Mesendoderm (in vitro differentiated cells): ENCODE measurements around the gene MOB1A.

ENCODE experiments used
- DNase-seq: peaks from one replicate; pipeline ENCODE4 v3.0.0; 2013
- H2AK5ac ChIP-seq: 2 replicates; pipeline ENCODE4 v1.6.1; 2013; ENCODE audit warnings: low read length, inconsistent platforms
- H2BK120ac ChIP-seq: 2 replicates; pipeline ENCODE4 v1.6.1; 2013; ENCODE audit warnings: low read depth, mild to moderate bottlenecking, low read length, moderate library complexity, mixed read lengths
- H2BK15ac ChIP-seq: replicated peaks from 2 replicates; pipeline ENCODE4 v1.6.1; 2013; ENCODE audit warnings: low read depth, mild to moderate bottlenecking, moderate library complexity
- H2BK5ac ChIP-seq: 2 replicates; pipeline ENCODE4 v1.6.1; 2013; ENCODE audit warnings: low read length, inconsistent platforms
- H3K18ac ChIP-seq: 2 replicates; pipeline ENCODE4 v1.6.1; 2013; ENCODE audit warnings: mild to moderate bottlenecking, low read length, mixed read lengths
- H3K23ac ChIP-seq: one replicate; pipeline ENCODE4 v1.6.1; 2013; ENCODE audit warnings: low read length
- H3K27ac ChIP-seq: 2 replicates; pipeline ENCODE4 v1.5.1; 2013; ENCODE audit warnings: low read depth, mild to moderate bottlenecking, inconsistent platforms, low read length, moderate library complexity
- H3K27me3 ChIP-seq: 2 replicates; pipeline ENCODE4 v1.6.1; 2013; ENCODE audit warnings: low read length, control low read depth, mild to moderate bottlenecking, inconsistent platforms; ENCODE audit not compliant: insufficient read depth, poor library complexity
- H3K36me3 ChIP-seq: 2 replicates; pipeline ENCODE4 v1.6.1; 2013; ENCODE audit warnings: low read length, inconsistent platforms; ENCODE audit not compliant: control insufficient read depth, insufficient read depth
- H3K4ac ChIP-seq: one replicate; pipeline ENCODE4 v1.6.1; 2013; ENCODE audit warnings: low read depth, mild to moderate bottlenecking, low read length, moderate library complexity
- H3K4me1 ChIP-seq: 2 replicates; pipeline ENCODE4 v1.6.1; 2013; ENCODE audit warnings: low read depth, low read length, inconsistent platforms; ENCODE audit not compliant: control insufficient read depth
- H3K4me2 ChIP-seq: 2 replicates; pipeline ENCODE4 v1.6.1; 2013; ENCODE audit warnings: low read length
- H3K4me3 ChIP-seq: 2 replicates; pipeline ENCODE4 v1.5.1; 2013; ENCODE audit warnings: mild to moderate bottlenecking, low read length
- H3K56ac ChIP-seq: one replicate; pipeline ENCODE4 v1.6.1; 2013; ENCODE audit warnings: low read length
- H3K79me1 ChIP-seq: 2 replicates; pipeline ENCODE4 v1.6.1; 2013; ENCODE audit warnings: low read length, inconsistent platforms
- H3K79me2 ChIP-seq: 2 replicates; pipeline ENCODE4 v1.6.1; 2013; ENCODE audit warnings: mild to moderate bottlenecking, low read length; ENCODE audit not compliant: control insufficient read depth, insufficient read depth
- H3K9ac ChIP-seq: 2 replicates; pipeline ENCODE4 v1.6.1; 2013; ENCODE audit warnings: low read length, inconsistent platforms
- H4K5ac ChIP-seq: one replicate; pipeline ENCODE4 v1.6.1; 2013; ENCODE audit warnings: low read length
- H4K8ac ChIP-seq: one replicate; pipeline ENCODE4 v1.6.1; 2013; ENCODE audit warnings: low read depth, mild to moderate bottlenecking, control low read depth, low read length, moderate library complexity
- WGBS: extraction: QIAGEN DNeasy Blood & Tissue Kit; methylation state at CpG from one replicate; pipeline ENCODE4 v1.1.7; 2013; ENCODE audit warnings: low lambda C conversion rate, missing lambda C conversion rate; ENCODE audit not compliant: insufficient coverage; ENCODE audit errors: extremely low coverage; 5-methylcytosine and 5-hydroxymethylcytosine counted together

The MOB1A gene

DNA sequence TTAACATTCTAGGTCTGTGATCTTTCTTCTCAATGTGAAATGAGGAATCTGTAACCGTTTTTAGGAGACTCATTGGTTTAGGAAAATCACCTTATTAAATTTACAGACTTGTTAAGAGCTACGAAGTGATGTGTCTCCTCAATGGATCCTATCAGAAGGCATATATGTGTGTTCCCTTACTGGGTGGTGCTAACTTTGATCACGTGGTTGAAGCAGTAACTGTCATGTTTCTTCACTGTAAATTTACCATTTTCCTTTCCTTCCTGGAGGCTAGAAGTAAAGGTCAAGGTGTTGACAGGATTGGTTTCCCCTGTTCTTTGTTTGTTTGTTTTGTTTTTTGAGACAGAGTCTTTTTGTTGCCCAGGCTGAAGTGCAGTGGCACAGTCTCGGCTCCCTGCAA is 18.4 kb upstream of the MOB1A start:
- no peak overlapping the region for H3K18ac ChIP-seq
- no peak overlapping the region for H2BK5ac ChIP-seq
- no peaks in the 10 kb centered on the region for H3K27me3 ChIP-seq
- no peak for DNase-seq
- peaks cover 31% of the 10 kb centered on the region for H3K79me2 ChIP-seq
- H3K79me1 ChIP-seq: no peaks in the 10 kb centered on the region
- H3K27ac ChIP-seq: no peak overlapping the region
- H3K4me3 ChIP-seq: no peak overlapping the region
- H2BK15ac ChIP-seq: no peak overlapping the region
- no peaks in the 10 kb centered on the region for H3K36me3 ChIP-seq
- H2BK120ac ChIP-seq: no peak overlapping the region
- no peak overlapping the region for H3K56ac ChIP-seq
- peaks cover 2% of the 10 kb centered on the region for H3K4me1 ChIP-seq
- H3K4me2 ChIP-seq: no peak overlapping the region
- no CpG with 5 or more reads among the region's 4 CpGs for WGBS
- no peak overlapping the region for H4K5ac ChIP-seq
- H2AK5ac ChIP-seq: no peak overlapping the region
- no peak overlapping the region for H3K4ac ChIP-seq
- H3K23ac ChIP-seq: no peak overlapping the region
- H4K8ac ChIP-seq: no peak overlapping the region
- H3K9ac ChIP-seq: no peak overlapping the region

DNA sequence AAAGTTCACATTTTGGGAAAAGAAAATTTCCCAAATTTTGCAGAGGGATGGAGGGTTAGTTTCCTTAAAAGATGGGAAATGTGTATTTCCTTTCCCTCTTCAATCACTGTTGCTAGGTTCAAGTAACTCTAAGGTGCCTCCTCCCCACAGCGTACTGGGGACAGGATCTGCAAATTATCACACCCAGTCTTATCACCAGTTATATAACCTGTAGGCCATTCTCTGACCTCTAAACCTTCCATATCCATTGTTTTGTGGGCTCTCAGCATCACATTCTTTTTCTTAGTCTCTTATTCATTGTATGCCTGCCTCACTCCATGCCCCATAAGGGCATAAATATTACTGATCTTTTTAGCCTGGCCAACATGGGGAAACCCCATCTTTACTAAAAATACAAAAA is 16.1 kb upstream of the MOB1A start:
- H3K4me3 ChIP-seq: no peak overlapping the region
- H3K18ac ChIP-seq: no peak overlapping the region
- no CpG with 5 or more reads among the region's 1 CpG for WGBS
- no peak overlapping the region for H2BK15ac ChIP-seq
- H2AK5ac ChIP-seq: no peak overlapping the region
- no peak overlapping the region for H4K5ac ChIP-seq
- H3K27ac ChIP-seq: no peak overlapping the region
- no peak overlapping the region for H3K56ac ChIP-seq
- no peak for DNase-seq
- H2BK120ac ChIP-seq: no peak overlapping the region
- H3K27me3 ChIP-seq: no peaks in the 10 kb centered on the region
- H3K4ac ChIP-seq: no peak overlapping the region
- no peaks in the 10 kb centered on the region for H3K4me1 ChIP-seq
- no peak overlapping the region for H2BK5ac ChIP-seq
- H3K79me1 ChIP-seq: no peaks in the 10 kb centered on the region
- no peak overlapping the region for H3K9ac ChIP-seq
- no peaks in the 10 kb centered on the region for H3K36me3 ChIP-seq
- H4K8ac ChIP-seq: peak overlapping the region; percentile 31
- peaks cover 13% of the 10 kb centered on the region for H3K79me2 ChIP-seq
- no peak overlapping the region for H3K23ac ChIP-seq
- H3K4me2 ChIP-seq: no peak overlapping the region

DNA sequence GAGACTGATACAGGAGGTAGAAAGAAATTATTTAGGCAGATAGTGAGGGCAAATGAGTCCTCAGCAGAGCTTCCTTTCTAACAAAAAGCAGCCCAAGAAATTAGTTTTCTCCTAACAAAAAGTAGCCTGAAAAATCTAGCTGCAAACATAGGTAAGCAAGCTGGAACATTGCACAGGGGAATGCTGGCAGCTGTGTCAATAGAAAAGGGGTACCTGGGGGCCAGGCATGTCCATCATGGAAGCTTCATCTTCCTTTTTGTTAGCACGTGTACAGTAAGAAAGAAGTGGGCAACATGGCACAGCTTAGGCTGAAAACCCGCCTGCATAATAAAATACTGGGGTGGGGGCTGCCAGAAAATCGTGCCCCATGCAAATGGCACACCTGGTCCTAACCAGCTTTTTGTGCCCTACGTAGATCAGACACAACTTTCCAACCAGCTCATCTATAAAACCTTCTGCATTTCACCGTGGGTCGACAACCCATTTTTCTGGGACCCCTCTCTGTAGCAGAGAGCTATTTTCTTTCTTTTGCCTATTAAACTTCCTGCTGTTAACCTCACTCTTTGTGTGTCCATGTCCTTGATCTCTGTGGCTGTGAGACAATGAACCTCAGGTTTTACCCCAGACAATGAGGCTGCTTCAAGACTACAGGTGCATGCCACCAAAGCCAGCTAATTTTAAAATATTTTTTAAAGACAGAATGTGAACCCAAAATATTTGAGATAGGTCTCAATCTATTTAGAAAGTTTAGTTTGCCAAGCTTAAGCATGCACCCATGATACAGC is 13.1 kb upstream of the MOB1A start:
- H2AK5ac ChIP-seq: no peak overlapping the region
- H2BK15ac ChIP-seq: no peak overlapping the region
- peaks cover 2% of the 10 kb centered on the region for H3K4me1 ChIP-seq
- H3K23ac ChIP-seq: no peak overlapping the region
- no peak overlapping the region for H4K8ac ChIP-seq
- no peak overlapping the region for H2BK5ac ChIP-seq
- peak overlapping the region; percentile 20 for H3K4ac ChIP-seq
- no CpG with 5 or more reads among the region's 6 CpGs for WGBS
- H2BK120ac ChIP-seq: no peak overlapping the region
- H3K56ac ChIP-seq: peak overlapping the region; percentile 10
- no peak overlapping the region for H3K4me2 ChIP-seq
- peak overlapping the region; percentile 18 for H3K18ac ChIP-seq
- H3K27me3 ChIP-seq: no peaks in the 10 kb centered on the region
- no peaks in the 10 kb centered on the region for H3K36me3 ChIP-seq
- H3K27ac ChIP-seq: no peak overlapping the region
- DNase-seq: no peak
- H3K4me3 ChIP-seq: no peak overlapping the region
- no peaks in the 10 kb centered on the region for H3K79me2 ChIP-seq
- no peak overlapping the region for H3K9ac ChIP-seq
- H4K5ac ChIP-seq: no peak overlapping the region
- H3K79me1 ChIP-seq: no peaks in the 10 kb centered on the region

DNA sequence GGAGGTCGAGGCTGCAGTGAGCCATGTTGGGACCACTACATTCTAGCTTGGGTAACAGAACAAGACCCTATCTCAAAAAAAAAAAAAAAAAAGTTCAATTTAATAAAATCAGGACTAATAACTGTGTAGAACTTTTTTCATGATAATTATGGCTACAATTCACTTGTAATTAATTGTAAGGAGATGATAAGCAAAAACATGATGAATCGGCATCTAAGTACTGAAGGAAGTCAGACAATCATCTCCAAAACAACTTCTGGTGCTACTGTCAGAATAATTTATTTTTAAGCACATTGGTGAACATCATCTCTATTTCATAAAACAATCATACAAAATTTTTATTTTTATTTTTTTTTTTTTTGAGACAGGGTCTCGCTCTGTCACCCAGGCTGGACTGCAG is 10.0 kb upstream of the MOB1A start:
- Histone ChIP-seq H3K18ac (no peak overlapping the region), H3K79me2 (no peaks in the 10 kb centered on the region), H2AK5ac (no peak overlapping the region), H3K9ac (no peak overlapping the region), H2BK15ac (no peak overlapping the region), H3K4me3 (no peak overlapping the region), H3K27me3 (no peaks in the 10 kb centered on the region), H2BK5ac (no peak overlapping the region), H2BK120ac (no peak overlapping the region), H3K4me1 (peaks cover 2% of the 10 kb centered on the region), H3K4ac (no peak overlapping the region), H3K79me1 (no peaks in the 10 kb centered on the region), H3K56ac (no peak overlapping the region), H3K36me3 (no peaks in the 10 kb centered on the region), H4K5ac (no peak overlapping the region), H3K4me2 (no peak overlapping the region), H3K27ac (no peak overlapping the region), H3K23ac (no peak overlapping the region), H4K8ac (no peak overlapping the region)
- WGBS: no CpG with 5 or more reads among the region's 3 CpGs
- DNase-seq: no peak

DNA sequence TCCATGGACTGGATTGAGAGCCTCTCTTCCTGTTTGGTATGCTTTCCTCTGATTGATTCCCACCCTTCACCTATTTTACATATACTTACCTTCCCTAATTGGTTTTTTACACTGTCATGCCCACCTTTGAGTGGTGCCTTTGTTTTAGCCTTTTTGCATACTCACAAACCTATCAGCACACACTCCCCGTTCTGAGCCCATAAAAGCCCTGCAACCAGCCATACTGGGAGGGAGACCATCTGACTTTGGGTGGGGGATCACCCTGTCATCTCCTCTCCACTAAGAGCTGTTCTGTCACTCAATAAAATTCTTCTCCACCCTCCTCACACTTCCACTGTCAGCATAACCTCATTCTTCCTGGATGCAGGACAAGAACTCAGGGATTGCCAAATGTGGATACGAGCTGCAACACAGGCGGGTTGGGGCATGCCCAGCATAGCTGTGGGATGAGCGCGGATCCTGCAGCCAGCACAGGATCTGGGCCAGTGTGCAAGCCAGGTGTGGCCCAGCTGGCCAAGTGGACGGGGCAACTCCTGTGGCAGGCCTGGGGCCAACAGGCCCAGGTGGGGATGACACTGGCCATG is 9.4 kb upstream of the MOB1A start:
- Histone ChIP-seq H3K27me3 (no peaks in the 10 kb centered on the region), H3K27ac (no peak overlapping the region), H3K4me2 (no peak overlapping the region), H3K79me2 (no peaks in the 10 kb centered on the region), H3K79me1 (no peaks in the 10 kb centered on the region), H3K36me3 (no peaks in the 10 kb centered on the region), H4K5ac (no peak overlapping the region), H2BK15ac (no peak overlapping the region), H3K4me3 (no peak overlapping the region), H2BK120ac (no peak overlapping the region), H3K18ac (no peak overlapping the region), H4K8ac (no peak overlapping the region), H3K23ac (no peak overlapping the region), H3K4me1 (peaks cover 2% of the 10 kb centered on the region), H3K4ac (no peak overlapping the region), H3K9ac (no peak overlapping the region), H2BK5ac (no peak overlapping the region), H3K56ac (peak overlapping the region; percentile 54), H2AK5ac (no peak overlapping the region)
- WGBS: no CpG with 5 or more reads among the region's 6 CpGs
- DNase-seq: peak; percentile 79
